IMR-90 (cell line): ENCODE measurements around the gene NOX3. TPM values are rescaled to one million over a fixed set of nuclear protein-coding genes. Genes with fewer than 3 reads are reported as not detected.

Source experiments
- ATAC-seq: fragments of 200-7000 bp; cut with Tn5 transposase; 2 replicates; pipeline ENCODE4 v1.9.1; 2020; ENCODE audit warnings: low read depth, mild to moderate bottlenecking, moderate library complexity
- BruUV-seq: library from RNA; stranded (reverse); fragments of 400-500 nt; replicated peaks from 2 replicates; lab custom pipeline; 2021; lab: Mats Ljungman, UMichigan
- CTCF ChIA-PET: fragments of 300-600 bp; formaldehyde crosslinking; extraction: SDS; loops from one replicate; lab custom pipeline; 2021; ENCODE audit warnings: antibody characterized with exemption; lab: Yijun Ruan, JAX
- POLR2A ChIA-PET: fragments of 300-600 bp; sonication (Branson Sonifier 250); formaldehyde crosslinking; loops from one replicate; lab custom pipeline; 2022; ENCODE audit warnings: antibody characterized with exemption; ENCODE audit not compliant: unreplicated experiment; lab: Charles Lee
- DNase-seq: peaks from one replicate; pipeline ENCODE4 v3.0.0; 2013
- H2AFZ ChIP-seq: replicated peaks from 2 replicates; pipeline ENCODE3; 2013; ENCODE audit warnings: low read length, mild to moderate bottlenecking; ENCODE audit not compliant: poor library complexity
- H2AK5ac ChIP-seq: 2 replicates; pipeline ENCODE4 v1.6.1; 2013; ENCODE audit warnings: low read depth, low read length, inconsistent platforms
- H2AK9ac ChIP-seq: replicated peaks from 2 replicates; pipeline ENCODE3; 2013; ENCODE audit warnings: mild to moderate bottlenecking, low read depth, low read length, moderate library complexity; ENCODE audit not compliant: poor library complexity
- H2BK120ac ChIP-seq: 2 replicates; pipeline ENCODE4 v1.6.1; 2013; ENCODE audit warnings: low read depth, low read length, inconsistent platforms
- H2BK15ac ChIP-seq: 3 replicates; pipeline ENCODE4 v1.6.1; 2013; ENCODE audit warnings: low read depth, low read length, inconsistent platforms
- H2BK20ac ChIP-seq: 2 replicates; pipeline ENCODE4 v1.6.1; 2013; ENCODE audit warnings: low read depth, mild to moderate bottlenecking, inconsistent platforms, low read length, moderate library complexity
- H2BK5ac ChIP-seq: 2 replicates; pipeline ENCODE4 v1.6.1; 2013; ENCODE audit warnings: mild to moderate bottlenecking, low read depth, low read length, inconsistent platforms; ENCODE audit not compliant: poor library complexity, severe bottlenecking
- H3K14ac ChIP-seq: replicated peaks from 2 replicates; pipeline ENCODE4 v1.6.1; 2013; ENCODE audit warnings: low read depth, low read length, inconsistent platforms
- H3K18ac ChIP-seq: 2 replicates; pipeline ENCODE4 v1.6.1; 2013; ENCODE audit warnings: low read depth, low read length, control low read depth
- H3K23ac ChIP-seq: 2 replicates; pipeline ENCODE4 v1.6.1; 2013; ENCODE audit warnings: low read depth, low read length, inconsistent platforms
- H3K27ac ChIP-seq: 2 replicates; pipeline ENCODE4 v1.5.1; 2013; ENCODE audit warnings: mild to moderate bottlenecking, control low read depth, low read length; ENCODE audit not compliant: insufficient read depth
- H3K27me3 ChIP-seq: 2 replicates; pipeline ENCODE4 v1.6.1; 2013; ENCODE audit warnings: low read length; ENCODE audit not compliant: control insufficient read depth, insufficient read depth
- H3K36me3 ChIP-seq: 2 replicates; pipeline ENCODE4 v1.6.1; 2013; ENCODE audit warnings: low read length, mixed read lengths; ENCODE audit not compliant: control insufficient read depth, insufficient read depth
- H3K4ac ChIP-seq: 2 replicates; pipeline ENCODE4 v1.6.1; 2013; ENCODE audit warnings: low read depth, low read length, inconsistent platforms
- H3K4me1 ChIP-seq: 2 replicates; pipeline ENCODE4 v1.6.1; 2013; ENCODE audit warnings: low read length, mixed read lengths; ENCODE audit not compliant: control insufficient read depth, insufficient read depth
- H3K4me2 ChIP-seq: 2 replicates; pipeline ENCODE4 v1.6.1; 2013; ENCODE audit warnings: low read depth, mild to moderate bottlenecking, control low read depth, low read length, moderate library complexity
- H3K4me3 ChIP-seq: 2 replicates; pipeline ENCODE4 v1.5.1; 2013; ENCODE audit warnings: low read depth, mild to moderate bottlenecking, control low read depth, low read length, moderate library complexity; ENCODE audit not compliant: insufficient read depth
- H3K56ac ChIP-seq: 2 replicates; pipeline ENCODE4 v1.6.1; 2013; ENCODE audit warnings: low read length, inconsistent platforms; ENCODE audit not compliant: insufficient read depth; ENCODE audit errors: extremely low read depth
- H3K79me1 ChIP-seq, 2 experiments: 2 replicates each; pipeline ENCODE4 v1.6.1; 2013; ENCODE audit warnings: low read length in 2 of 2, inconsistent platforms in 1 of 2, low read depth in 1 of 2
- H3K9ac ChIP-seq: 2 replicates; pipeline ENCODE4 v1.6.1; 2013; ENCODE audit warnings: low read depth, low read length, control low read depth
- H3K9me1 ChIP-seq: 2 replicates; pipeline ENCODE4 v1.6.1; 2013; ENCODE audit warnings: low read length, inconsistent platforms; ENCODE audit not compliant: insufficient read depth
- H3K9me3 ChIP-seq: 2 replicates; pipeline ENCODE4 v1.6.1; 2013; ENCODE audit warnings: low read length; ENCODE audit not compliant: control insufficient read depth, insufficient read depth
- H4K20me1 ChIP-seq: 2 replicates; pipeline ENCODE4 v1.6.1; 2013; ENCODE audit warnings: low read length, inconsistent platforms; ENCODE audit not compliant: insufficient read depth
- H4K5ac ChIP-seq: 2 replicates; pipeline ENCODE4 v1.6.1; 2013; ENCODE audit warnings: mild to moderate bottlenecking, low read depth, low read length, control low read depth
- H4K8ac ChIP-seq, 2 experiments: 2 replicates each; pipeline ENCODE4 v1.6.1; 2013; ENCODE audit warnings: low read depth in 2 of 2, low read length in 2 of 2, control low read depth in 1 of 2, inconsistent platforms in 1 of 2
- H4K91ac ChIP-seq: 2 replicates; pipeline ENCODE4 v1.6.1; 2013; ENCODE audit warnings: low read depth, low read length, inconsistent platforms; ENCODE audit not compliant: insufficient read depth
- MXI1 ChIP-seq: IDR thresholded peaks from 2 replicates; pipeline ENCODE4 v1.6.1; 2012; ENCODE audit warnings: low read depth, mild to moderate bottlenecking, low read length, moderate library complexity, borderline replicate concordance
- RAD21 ChIP-seq: IDR thresholded peaks from 2 replicates; pipeline ENCODE4 v1.6.1; 2012; ENCODE audit warnings: low read length, improper control_type of control experiment
- RFX5 ChIP-seq: IDR thresholded peaks from 2 replicates; pipeline ENCODE4 v1.8.0; 2012; ENCODE audit warnings: low read depth, mild to moderate bottlenecking, low read length, moderate library complexity
- USF2 ChIP-seq: fragments of 150-350 bp; IDR thresholded peaks from 2 replicates; pipeline ENCODE4 v1.6.1; 2017; ENCODE audit warnings: mild to moderate bottlenecking, antibody characterized with exemption, low read length, low read depth
- WGBS, 2 experiments: methylation state at CpG; one replicate each; pipeline versions ENCODE4 v1.1.5 to v1.1.7; 2013; ENCODE audit warnings: missing lambda C conversion rate in 2 of 2; ENCODE audit not compliant: insufficient read length in 1 of 2; ENCODE audit errors: extremely low coverage in 2 of 2; 5-methylcytosine and 5-hydroxymethylcytosine counted together
- dilution Hi-C: fragments of 300-500 bp; cut with HindIII; formaldehyde crosslinking; loops from one replicate; pipeline ENCODE4 v1.14.3; 2018; ENCODE audit warnings: low sequenced_read_pairs; ENCODE audit not compliant: unreplicated experiment
- in situ Hi-C: fragments of 300-500 bp; cut with MboI; formaldehyde crosslinking; loops from 3 replicates; pipeline ENCODE4 v1.14.3; 2019; ENCODE audit warnings: low sequenced_read_pairs, inconsistent platforms, mixed read lengths
- intact Hi-C: fragments of 100-400 bp; cut with micrococcal nuclease; formaldehyde crosslinking; loops from 2 replicates; pipeline ENCODE4 v1.10.0; 2022
- polyA plus RNA-seq, 3 experiments: library from polyadenylated mRNA; depleted of rRNA; stranded (reverse); fragments of >200 nt; gene quantifications; 2 replicates each; pipeline ENCODE4 v1.2.3, GENCODE V29; 2012; ENCODE audit warnings: low replicate concordance in 1 of 3
- total RNA-seq: library from RNA; depleted of rRNA; stranded (reverse); fragments of >200 nt; gene quantifications from 2 replicates; pipeline ENCODE4 v1.2.3, GENCODE V29; 2012

NOX3 gene
- total and polyA plus RNA-seq, 2 of the 4 experiments (the other 2 are of a cell fraction) = not detected

GRCh38 chr6:155415953-155416352, 39.7 kb downstream of the NOX3 start:
- POLR2A ChIA-PET = no interaction called here
- H3K9me3 ChIP-seq = no peaks in the 10 kb centered on the region
- TF ChIP-seq USF2 (no peak), MXI1 (no peak), RFX5 (no peak), RAD21 (no peak)
- no peaks in the 10 kb centered on the region for H3K79me1 ChIP-seq
- no peak overlapping the region for H2AK5ac ChIP-seq
- H4K20me1 ChIP-seq = no peaks in the 10 kb centered on the region
- no peak overlapping the region for H4K5ac ChIP-seq
- peaks cover 4% of the 10 kb centered on the region; the same call in 1 of the 2 replicates for H3K9me1 ChIP-seq
- H3K56ac ChIP-seq = no peak overlapping the region
- peaks cover 3% of the 10 kb centered on the region for H3K4me1 ChIP-seq
- no peaks in the 10 kb centered on the region for H3K27me3 ChIP-seq
- WGBS, 2 experiments = 100% methylated on average over 3 of the region's 4 CpGs; no CpG with 5 or more reads in 1 of the 2 experiments
- H3K18ac ChIP-seq = no peak overlapping the region
- H2BK20ac ChIP-seq = no peak overlapping the region
- DNase-seq (no peak), ATAC-seq (no peak)
- dilution Hi-C loops (no loop called here), in situ Hi-C loops (no loop called here), intact Hi-C loops (no loop called here)
- H2BK120ac ChIP-seq = no peak overlapping the region
- H3K14ac ChIP-seq = no peak overlapping the region
- no TSS peak for BruUV-seq
- no peaks in the 10 kb centered on the region for H3K36me3 ChIP-seq
- H4K8ac ChIP-seq = no peak overlapping the region
- no peak overlapping the region for H2BK15ac ChIP-seq
- H3K23ac ChIP-seq = no peak overlapping the region
- no peak overlapping the region for H3K27ac ChIP-seq
- H3K4ac ChIP-seq = no peak overlapping the region
- no peak overlapping the region for H3K4me2 ChIP-seq
- H2BK5ac ChIP-seq = no peak overlapping the region
- no peak overlapping the region for H4K91ac ChIP-seq
- no peak overlapping the region for H3K9ac ChIP-seq
- no peak overlapping the region for H2AFZ ChIP-seq
- CTCF ChIA-PET = no interaction called here
- no peak overlapping the region for H3K4me3 ChIP-seq
- H2AK9ac ChIP-seq = no peak overlapping the region
